KMS-11 (cell line): ENCODE measurements around the gene CERS6.

Source experiments
- H2AFZ ChIP-seq: fragments of 200-600 bp; sonication (generic); 2 replicates; pipeline ENCODE4 v1.6.1; 2016; ENCODE audit warnings: antibody characterized with exemption, mixed run types, low read depth
- H3K27ac ChIP-seq: fragments of 200-600 bp; sonication (generic); 2 replicates; pipeline ENCODE4 v1.6.1; 2016; ENCODE audit warnings: mild to moderate bottlenecking, mixed run types
- H3K27me3 ChIP-seq: fragments of 200-600 bp; sonication (generic); 2 replicates; pipeline ENCODE4 v1.6.1; 2017; ENCODE audit warnings: mild to moderate bottlenecking, low read depth, mixed run types, moderate library complexity; ENCODE audit not compliant: insufficient read depth
- H3K36me3 ChIP-seq: fragments of 200-600 bp; sonication (generic); 2 replicates; pipeline ENCODE4 v1.6.1; 2017; ENCODE audit warnings: mild to moderate bottlenecking, mixed run types; ENCODE audit not compliant: insufficient read depth
- H3K4me1 ChIP-seq: fragments of 200-600 bp; sonication (generic); 2 replicates; pipeline ENCODE4 v1.6.1; 2016; ENCODE audit warnings: mild to moderate bottlenecking, low read depth, mixed run types; ENCODE audit not compliant: poor library complexity, severe bottlenecking
- H3K4me2 ChIP-seq: fragments of 200-600 bp; sonication (generic); 2 replicates; pipeline ENCODE4 v1.7.0; 2016; ENCODE audit warnings: mild to moderate bottlenecking, mixed run types
- H3K4me3 ChIP-seq: fragments of 200-600 bp; sonication (generic); IDR thresholded peaks from 2 replicates; pipeline ENCODE4 v1.6.1; 2017; ENCODE audit warnings: low read depth, low read length, mixed read lengths; ENCODE audit not compliant: insufficient read depth
- H3K79me2 ChIP-seq: fragments of 200-600 bp; sonication (generic); 2 replicates; pipeline ENCODE4 v1.6.1; 2016; ENCODE audit warnings: low read depth, mixed run types; ENCODE audit not compliant: insufficient read depth
- H3K9ac ChIP-seq: fragments of 200-600 bp; sonication (generic); 2 replicates; pipeline ENCODE4 v1.6.1; 2016; ENCODE audit warnings: mild to moderate bottlenecking, mixed run types
- H4K20me1 ChIP-seq: fragments of 200-600 bp; sonication (generic); 2 replicates; pipeline ENCODE4 v1.6.1; 2016; ENCODE audit warnings: mild to moderate bottlenecking, mixed run types; ENCODE audit not compliant: insufficient read depth
- TF ChIP-seq, protein P1 (sequence below): fragments of 200-600 bp; sonication (generic); conservative IDR thresholded peaks from 2 replicates; pipeline ENCODE4 v1.6.1; 2017; ENCODE audit warnings: low read depth, mild to moderate bottlenecking, antibody characterized with exemption, low read length, moderate library complexity, mixed read lengths

Gene CERS6

GRCh38 chr2:168460571-168460970 is 4.5 kb downstream of the CERS6 start:
- Histone ChIP-seq H3K4me1 (peaks cover 26% of the 10 kb centered on the region), H3K4me3 (no peak overlapping the region), H3K4me2 (no peak overlapping the region), H3K27ac (no peak overlapping the region), H3K36me3 (no peaks in the 10 kb centered on the region), H3K27me3 (no peaks in the 10 kb centered on the region), H4K20me1 (no peaks in the 10 kb centered on the region), H2AFZ (no peak overlapping the region), H3K79me2 (peaks cover 70% of the 10 kb centered on the region), H3K9ac (no peak overlapping the region)
- TF ChIP-seq, protein P1, sequence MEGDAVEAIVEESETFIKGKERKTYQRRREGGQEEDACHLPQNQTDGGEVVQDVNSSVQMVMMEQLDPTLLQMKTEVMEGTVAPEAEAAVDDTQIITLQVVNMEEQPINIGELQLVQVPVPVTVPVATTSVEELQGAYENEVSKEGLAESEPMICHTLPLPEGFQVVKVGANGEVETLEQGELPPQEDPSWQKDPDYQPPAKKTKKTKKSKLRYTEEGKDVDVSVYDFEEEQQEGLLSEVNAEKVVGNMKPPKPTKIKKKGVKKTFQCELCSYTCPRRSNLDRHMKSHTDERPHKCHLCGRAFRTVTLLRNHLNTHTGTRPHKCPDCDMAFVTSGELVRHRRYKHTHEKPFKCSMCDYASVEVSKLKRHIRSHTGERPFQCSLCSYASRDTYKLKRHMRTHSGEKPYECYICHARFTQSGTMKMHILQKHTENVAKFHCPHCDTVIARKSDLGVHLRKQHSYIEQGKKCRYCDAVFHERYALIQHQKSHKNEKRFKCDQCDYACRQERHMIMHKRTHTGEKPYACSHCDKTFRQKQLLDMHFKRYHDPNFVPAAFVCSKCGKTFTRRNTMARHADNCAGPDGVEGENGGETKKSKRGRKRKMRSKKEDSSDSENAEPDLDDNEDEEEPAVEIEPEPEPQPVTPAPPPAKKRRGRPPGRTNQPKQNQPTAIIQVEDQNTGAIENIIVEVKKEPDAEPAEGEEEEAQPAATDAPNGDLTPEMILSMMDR: no peak

- TF ChIP-seq, protein P1: no peak
Observed at GRCh38 chr2:168461178-168461941, 5.3 kb downstream of the CERS6 start.

GRCh38 chr2:168461942-168462331 is 5.9 kb downstream of the CERS6 start:
- H3K9ac ChIP-seq: no peak overlapping the region
- H3K27me3 ChIP-seq: no peaks in the 10 kb centered on the region
- TF ChIP-seq, protein P1: no peak
- peaks cover 70% of the 10 kb centered on the region for H3K79me2 ChIP-seq
- H4K20me1 ChIP-seq: no peaks in the 10 kb centered on the region
- no peaks in the 10 kb centered on the region for H3K36me3 ChIP-seq
- no peak overlapping the region for H3K4me2 ChIP-seq
- peaks cover 40% of the 10 kb centered on the region for H3K4me1 ChIP-seq
- no peak overlapping the region for H3K4me3 ChIP-seq
- no peak overlapping the region for H3K27ac ChIP-seq
- H2AFZ ChIP-seq: no peak overlapping the region

More at GRCh38 chr2:168461178-168461941, 5.3 kb downstream of the CERS6 start:
- Histone ChIP-seq H2AFZ (no peak overlapping the region), H3K27ac (no peak overlapping the region), H3K79me2 (peaks cover 70% of the 10 kb centered on the region), H3K4me2 (no peak overlapping the region), H4K20me1 (no peaks in the 10 kb centered on the region), H3K36me3 (no peaks in the 10 kb centered on the region), H3K4me3 (no peak overlapping the region), H3K4me1 (peaks cover 34% of the 10 kb centered on the region), H3K9ac (no peak overlapping the region), H3K27me3 (no peaks in the 10 kb centered on the region)

DNA sequence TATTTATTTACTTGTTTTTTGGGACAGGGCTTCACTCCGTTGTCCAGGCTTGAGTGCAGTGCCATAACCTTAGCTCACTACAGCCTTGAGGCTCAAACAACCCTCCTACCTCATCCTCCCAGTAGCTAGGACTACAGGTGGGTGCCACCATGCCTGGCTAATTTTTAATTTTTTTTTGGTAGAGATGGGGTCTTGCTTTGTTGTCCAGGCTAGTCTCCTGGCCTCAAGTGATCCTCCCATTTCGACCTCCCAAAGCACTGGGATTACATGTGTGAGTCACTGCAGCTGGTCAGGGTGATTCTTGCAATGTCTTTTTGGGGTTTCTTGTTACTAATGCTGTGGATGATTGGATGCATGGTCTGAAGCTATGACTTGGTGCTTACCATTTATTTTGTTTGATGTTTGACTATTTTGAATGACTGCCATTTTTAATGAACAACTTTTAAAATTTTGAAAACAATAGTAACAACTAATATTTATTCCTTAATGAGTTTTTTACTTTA is 6.5 kb downstream of the CERS6 start:
- H3K4me2 ChIP-seq: no peak overlapping the region
- no peaks in the 10 kb centered on the region for H3K27me3 ChIP-seq
- no peak overlapping the region for H3K9ac ChIP-seq
- H3K4me1 ChIP-seq: peaks cover 42% of the 10 kb centered on the region
- H3K79me2 ChIP-seq: peaks cover 66% of the 10 kb centered on the region
- no peaks in the 10 kb centered on the region for H3K36me3 ChIP-seq
- no peak overlapping the region for H2AFZ ChIP-seq
- TF ChIP-seq, protein P1: no peak
- no peaks in the 10 kb centered on the region for H4K20me1 ChIP-seq
- H3K4me3 ChIP-seq: no peak overlapping the region
- H3K27ac ChIP-seq: no peak overlapping the region
